ENCODE data around the gene OCIAD1.
A peak's percentile ranks its signal among the peaks of the same experiment; 100 is the strongest.

OCIAD1 gene

DNA sequence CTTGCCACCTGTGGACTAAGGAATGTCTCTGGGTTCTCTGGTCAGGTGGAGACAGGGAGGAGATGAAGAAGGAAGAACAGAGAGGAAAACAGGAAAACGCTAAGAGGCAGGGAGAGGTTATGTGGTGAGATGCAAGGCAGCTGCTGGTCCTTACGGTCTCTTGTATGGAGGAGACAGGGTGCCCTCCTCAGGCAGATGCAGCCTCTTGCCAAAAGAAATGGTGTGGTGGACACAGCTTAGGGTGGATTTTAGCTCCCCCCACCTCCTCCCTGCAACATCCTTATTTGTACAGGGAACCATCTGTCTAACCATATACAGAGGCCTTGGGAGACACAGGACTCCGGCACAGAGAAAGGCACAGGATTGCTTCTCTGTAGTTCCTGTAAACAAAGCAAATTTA, 66.0 kb downstream of the OCIAD1 start:
- no peak for DNase-seq (ENCODE audit: low read depth)

GRCh38 chr4:48898733-48899431, 68.0 kb downstream of the OCIAD1 start:
- DNase-seq (ENCODE audit: low read depth), result no peak

- no peak for DNase-seq (ENCODE audit: low read depth)
Observed at GRCh38 chr4:48899432-48899749, 68.5 kb downstream of the OCIAD1 start.

GRCh38 chr4:48899950-48900349, 69.1 kb downstream of the OCIAD1 start:
- DNase-seq (ENCODE audit: low read depth), result no peak

- DNase-seq (ENCODE audit: low read depth), result no peak
Observed at GRCh38 chr4:48901196-48901595, 70.3 kb downstream of the OCIAD1 start.

DNA sequence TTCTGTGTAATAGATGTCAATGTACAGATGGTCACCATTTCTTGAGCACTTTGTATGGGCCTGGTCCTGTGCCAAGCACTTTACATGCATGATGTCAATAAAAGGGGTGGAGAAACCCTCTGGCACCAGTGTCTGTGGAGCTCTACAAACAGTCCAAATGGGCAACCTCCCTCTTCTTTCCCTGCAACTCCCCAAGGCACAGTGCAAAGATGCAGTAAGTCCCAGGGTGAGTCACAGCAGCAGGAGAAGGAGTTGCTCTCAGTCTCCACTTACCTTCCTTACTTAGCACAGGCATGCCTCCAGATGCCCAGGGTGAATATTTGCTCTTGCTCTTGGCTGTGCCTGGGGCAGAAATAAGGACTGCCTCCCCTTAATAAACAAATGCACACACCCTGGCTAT, 71.4 kb downstream of the OCIAD1 start:
- DNase-seq (ENCODE audit: low read depth), result peak; percentile 49

- DNase-seq (ENCODE audit: low read depth), result no peak
Observed at GRCh38 chr4:48904101-48904500, 73.2 kb downstream of the OCIAD1 start.

DNA sequence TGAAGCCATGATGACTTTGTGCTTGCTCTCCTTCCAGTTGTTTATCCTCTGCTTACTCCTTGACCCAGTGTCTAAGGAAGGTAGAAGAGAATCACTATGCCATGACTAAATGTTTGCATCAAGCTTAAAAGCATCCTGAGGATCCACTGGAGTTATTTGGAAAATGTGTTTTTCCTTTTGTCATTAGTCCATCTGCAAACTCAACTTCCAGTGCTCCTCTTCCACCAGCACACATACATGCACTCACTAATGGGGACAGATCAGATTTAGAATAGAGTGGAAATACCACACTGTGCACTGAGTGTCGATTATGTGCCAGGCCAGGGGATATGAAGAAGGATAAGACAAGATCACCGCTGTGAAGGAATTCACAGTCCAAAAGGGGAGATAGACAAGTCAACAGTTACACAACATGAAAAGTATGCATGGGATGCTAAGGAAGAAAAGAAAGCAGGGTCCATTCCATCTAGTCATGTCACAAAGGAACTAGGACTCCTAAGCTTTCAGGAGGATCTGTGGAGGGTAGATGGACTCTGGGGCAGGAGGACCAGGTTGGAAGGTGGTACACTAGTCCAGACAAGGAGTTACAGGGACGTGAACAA, 73.8 kb downstream of the OCIAD1 start:
- no peak for DNase-seq (ENCODE audit: low read depth)

DNA sequence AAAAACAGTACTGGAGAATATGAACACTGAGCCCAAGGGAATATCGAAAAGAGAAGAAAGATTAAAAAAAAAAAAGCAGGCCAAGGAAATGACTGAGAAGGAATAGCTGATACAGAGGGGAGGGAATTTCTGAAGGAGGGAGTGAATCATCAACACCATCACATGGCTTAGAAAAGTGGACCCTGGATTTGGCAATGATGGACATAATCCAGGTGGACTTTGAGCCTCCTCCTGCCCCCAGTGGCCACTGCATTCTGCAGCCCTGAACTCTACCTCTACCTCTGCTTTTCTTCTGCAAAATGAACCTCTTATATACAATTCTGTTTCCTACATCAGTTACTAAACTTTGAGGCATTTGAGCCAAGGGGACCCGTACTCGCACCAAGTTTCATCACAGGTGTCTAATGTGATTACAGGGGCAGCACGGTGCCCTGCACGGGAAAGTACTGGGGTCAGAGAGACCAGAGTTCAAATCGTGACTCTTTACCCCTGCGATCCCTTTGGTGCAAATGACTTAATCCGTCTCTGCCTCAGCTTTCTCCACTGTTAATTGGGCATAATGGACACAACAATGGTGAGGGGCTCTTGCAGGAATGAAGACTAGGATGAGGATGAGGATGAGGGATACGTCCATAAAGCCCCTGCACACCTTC, 74.6 kb downstream of the OCIAD1 start:
- DNase-seq (ENCODE audit: low read depth), result no peak

- DNase-seq (ENCODE audit: low read depth), result no peak
Observed at GRCh38 chr4:48906206-48907173, 75.6 kb downstream of the OCIAD1 start, which contains the start of gene OCIAD2. OCIAD2 (minus strand) TSS chr4:48906774; CDS start chr4:48904549, 2,225 bp downstream.

- no peak for DNase-seq (ENCODE audit: low read depth)
Observed at GRCh38 chr4:48907706-48908477, 77.0 kb downstream of the OCIAD1 start.

GRCh38 chr4:48908687-48909086, 77.8 kb downstream of the OCIAD1 start:
- no peak for DNase-seq (ENCODE audit: low read depth)

GRCh38 chr4:48909697-48910096, 78.8 kb downstream of the OCIAD1 start:
- peak; percentile 83 for DNase-seq (ENCODE audit: low read depth)

DNA sequence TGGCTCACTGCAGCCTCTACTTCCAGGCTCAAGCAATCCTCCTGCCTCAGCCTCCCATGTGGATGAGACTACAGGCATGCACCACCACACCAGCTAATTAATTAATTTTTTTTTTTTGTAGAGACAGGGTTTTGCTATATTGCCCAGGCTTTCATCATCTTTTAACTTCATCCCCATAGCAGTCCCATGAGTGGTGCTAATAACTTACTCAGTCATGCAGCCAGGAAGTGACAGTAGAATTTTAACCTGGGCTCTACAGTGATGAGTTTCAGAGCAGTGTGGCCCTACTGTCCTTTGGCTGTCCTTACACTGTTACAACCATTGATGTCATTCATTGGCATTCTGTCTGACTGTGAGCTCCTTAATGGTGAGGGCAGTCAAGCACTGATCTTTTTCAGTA, 79.6 kb downstream of the OCIAD1 start:
- DNase-seq (ENCODE audit: low read depth), result no peak

Data from fibroblast of the conjunctiva (primary cell).